ENCODE measurements around the gene ISYNA1.

The ISYNA1 gene

GRCh38 chr19:18442941-18443340 lies 5.0 kb upstream of the ISYNA1 start:
- no peak for DNase-seq

GRCh38 chr19:18441804-18442788 lies 4.2 kb upstream of the ISYNA1 start:
- no peak for DNase-seq

GRCh38 chr19:18440936-18441803 lies 3.2 kb upstream of the ISYNA1 start:
- DNase-seq: no peak

- no peak for DNase-seq
Measured at GRCh38 chr19:18440415-18440877, 2.5 kb upstream of the ISYNA1 start.

- no peak for DNase-seq
Measured at GRCh38 chr19:18439910-18440237, 1.9 kb upstream of the ISYNA1 start.

GRCh38 chr19:18439025-18439909 lies 1.3 kb upstream of the ISYNA1 start:
- no peak for DNase-seq

GRCh38 chr19:18438331-18439024 lies 545 bp upstream of the ISYNA1 start:
- no peak for DNase-seq

GRCh38 chr19:18436671-18437490 lies 1.1 kb downstream of the ISYNA1 start:
- peak; percentile 64 for DNase-seq

- no peak for DNase-seq
Measured at GRCh38 chr19:18435842-18436670, 1.9 kb downstream of the ISYNA1 start.

- no peak for DNase-seq
Measured at GRCh38 chr19:18435178-18435841, 2.6 kb downstream of the ISYNA1 start.

- DNase-seq: no peak
Measured at GRCh38 chr19:18434411-18435175, 3.3 kb downstream of the ISYNA1 start.

GRCh38 chr19:18433735-18434398 lies 4.1 kb downstream of the ISYNA1 start:
- DNase-seq: no peak

GRCh38 chr19:18433015-18433691 lies 4.8 kb downstream of the ISYNA1 start:
- no peak for DNase-seq

- DNase-seq: no peak
Measured at GRCh38 chr19:18432275-18433014, 5.5 kb downstream of the ISYNA1 start.

GRCh38 chr19:18431351-18432197 lies 6.4 kb downstream of the ISYNA1 start:
- no peak for DNase-seq
